ENCODE measurements around the gene ADGRV1.

Gene ADGRV1

GRCh38 chr5:91018712-91019371, 460.2 kb downstream of the ADGRV1 start:
- ATAC-seq (ENCODE audit: low read depth) (no peak), DNase-seq (ENCODE audit: low spot score) (no peak)
- Histone ChIP-seq H3K4me1 (ENCODE audit: insufficient read depth, poor library complexity, severe bottlenecking) (peaks cover 11% of the 10 kb centered on the region), H3K27me3 (ENCODE audit: insufficient read depth, poor library complexity, severe bottlenecking) (no peaks in the 10 kb centered on the region), H3K4me3 (ENCODE audit: severe bottlenecking) (no peak overlapping the region), H3K36me3 (ENCODE audit: low read depth) (no peaks in the 10 kb centered on the region), H3K9me3 (ENCODE audit: severe bottlenecking) (no peaks in the 10 kb centered on the region), H3K27ac (ENCODE audit: poor library complexity, severe bottlenecking) (no peak overlapping the region)
- TF ChIP-seq CTCF (IDR thresholded peaks at IDR 0.05; ENCODE audit: poor library complexity, severe bottlenecking), result no peak

- DNase-seq (ENCODE audit: low spot score) (no peak), ATAC-seq (ENCODE audit: low read depth) (no peak)
- H3K4me1 ChIP-seq (ENCODE audit: insufficient read depth, poor library complexity, severe bottlenecking), result peaks cover 11% of the 10 kb centered on the region
- H3K9me3 ChIP-seq (ENCODE audit: severe bottlenecking), result no peaks in the 10 kb centered on the region
- no peak overlapping the region for H3K4me3 ChIP-seq (ENCODE audit: severe bottlenecking)
- no peaks in the 10 kb centered on the region for H3K27me3 ChIP-seq (ENCODE audit: insufficient read depth, poor library complexity, severe bottlenecking)
- no peaks in the 10 kb centered on the region for H3K36me3 ChIP-seq (ENCODE audit: low read depth)
- H3K27ac ChIP-seq (ENCODE audit: poor library complexity, severe bottlenecking), result no peak overlapping the region
- no peak for TF ChIP-seq CTCF (IDR thresholded peaks at IDR 0.05; ENCODE audit: poor library complexity, severe bottlenecking)
Measured at GRCh38 chr5:91020065-91020800, 461.6 kb downstream of the ADGRV1 start.

- peaks cover 3% of the 10 kb centered on the region for H3K4me1 ChIP-seq (ENCODE audit: insufficient read depth, poor library complexity, severe bottlenecking)
- no peak for TF ChIP-seq CTCF (IDR thresholded peaks at IDR 0.05; ENCODE audit: poor library complexity, severe bottlenecking)
- H3K9me3 ChIP-seq (ENCODE audit: severe bottlenecking), result no peaks in the 10 kb centered on the region
- H3K4me3 ChIP-seq (ENCODE audit: severe bottlenecking), result no peak overlapping the region
- DNase-seq (ENCODE audit: low spot score) (no peak), ATAC-seq (ENCODE audit: low read depth) (no peak)
- H3K27ac ChIP-seq (ENCODE audit: poor library complexity, severe bottlenecking), result no peak overlapping the region
- no peaks in the 10 kb centered on the region for H3K36me3 ChIP-seq (ENCODE audit: low read depth)
- no peaks in the 10 kb centered on the region for H3K27me3 ChIP-seq (ENCODE audit: insufficient read depth, poor library complexity, severe bottlenecking)
Measured at GRCh38 chr5:91022518-91022917, 463.9 kb downstream of the ADGRV1 start.

- H3K27ac ChIP-seq (ENCODE audit: poor library complexity, severe bottlenecking), result no peak overlapping the region
- H3K9me3 ChIP-seq (ENCODE audit: severe bottlenecking), result no peaks in the 10 kb centered on the region
- no peak for TF ChIP-seq CTCF (IDR thresholded peaks at IDR 0.05; ENCODE audit: poor library complexity, severe bottlenecking)
- ATAC-seq (ENCODE audit: low read depth) (no peak), DNase-seq (ENCODE audit: low spot score) (no peak)
- H3K36me3 ChIP-seq (ENCODE audit: low read depth), result no peaks in the 10 kb centered on the region
- H3K4me1 ChIP-seq (ENCODE audit: insufficient read depth, poor library complexity, severe bottlenecking), result no peaks in the 10 kb centered on the region
- no peaks in the 10 kb centered on the region for H3K27me3 ChIP-seq (ENCODE audit: insufficient read depth, poor library complexity, severe bottlenecking)
- H3K4me3 ChIP-seq (ENCODE audit: severe bottlenecking), result no peak overlapping the region
Measured at GRCh38 chr5:91024206-91024605, 465.6 kb downstream of the ADGRV1 start.

GRCh38 chr5:91024727-91025126, 466.1 kb downstream of the ADGRV1 start:
- no peak for TF ChIP-seq CTCF (IDR thresholded peaks at IDR 0.05; ENCODE audit: poor library complexity, severe bottlenecking)
- DNase-seq (ENCODE audit: low spot score) (no peak), ATAC-seq (ENCODE audit: low read depth) (no peak)
- no peak overlapping the region for H3K27ac ChIP-seq (ENCODE audit: poor library complexity, severe bottlenecking)
- no peaks in the 10 kb centered on the region for H3K27me3 ChIP-seq (ENCODE audit: insufficient read depth, poor library complexity, severe bottlenecking)
- no peaks in the 10 kb centered on the region for H3K4me1 ChIP-seq (ENCODE audit: insufficient read depth, poor library complexity, severe bottlenecking)
- no peaks in the 10 kb centered on the region for H3K9me3 ChIP-seq (ENCODE audit: severe bottlenecking)
- H3K36me3 ChIP-seq (ENCODE audit: low read depth), result no peaks in the 10 kb centered on the region
- no peak overlapping the region for H3K4me3 ChIP-seq (ENCODE audit: severe bottlenecking)
